NCI-H345 treated with DMSO at 0.1 percent for 48 hours (cell line): ENCODE results near the gene CCDC85B.
A peak's percentile ranks its signal among the peaks of the same experiment; 100 is the strongest.

ENCODE experiments used
- DNase-seq: peaks from one replicate; lab custom pipeline; 2025; ENCODE audit not compliant: unreplicated experiment; lab: John Stamatoyannopoulos, UW

The CCDC85B gene

DNA sequence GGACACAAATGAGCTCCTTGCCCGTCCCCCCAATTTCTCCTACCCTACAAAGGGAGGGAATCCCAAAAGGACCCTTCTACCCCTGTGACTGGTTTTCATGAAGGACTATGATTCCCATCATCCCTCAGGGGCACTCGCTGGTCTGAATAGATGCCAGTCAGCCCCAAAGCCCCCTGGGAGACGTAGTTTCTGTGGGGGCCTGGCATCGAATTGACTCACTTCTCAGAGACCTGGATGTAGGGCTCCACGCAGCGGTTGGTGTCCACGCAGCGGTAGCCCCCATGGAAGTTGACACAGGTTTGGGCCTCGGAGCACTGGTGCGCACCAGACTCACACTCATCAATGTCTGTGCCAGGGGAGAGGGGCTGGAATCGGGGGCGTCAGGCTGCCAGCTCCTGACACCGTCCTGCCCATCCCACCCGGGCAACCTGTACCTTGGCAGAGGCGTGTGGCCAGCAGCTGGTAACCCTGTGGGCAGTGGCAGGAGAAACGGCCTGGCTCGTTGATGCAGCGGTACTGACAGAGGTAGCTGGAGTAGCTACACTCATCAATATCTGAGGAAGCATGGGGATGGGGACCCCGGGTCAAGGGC is 22.3 kb upstream of the CCDC85B start:
- DNase-seq: peak; percentile 7

DNA sequence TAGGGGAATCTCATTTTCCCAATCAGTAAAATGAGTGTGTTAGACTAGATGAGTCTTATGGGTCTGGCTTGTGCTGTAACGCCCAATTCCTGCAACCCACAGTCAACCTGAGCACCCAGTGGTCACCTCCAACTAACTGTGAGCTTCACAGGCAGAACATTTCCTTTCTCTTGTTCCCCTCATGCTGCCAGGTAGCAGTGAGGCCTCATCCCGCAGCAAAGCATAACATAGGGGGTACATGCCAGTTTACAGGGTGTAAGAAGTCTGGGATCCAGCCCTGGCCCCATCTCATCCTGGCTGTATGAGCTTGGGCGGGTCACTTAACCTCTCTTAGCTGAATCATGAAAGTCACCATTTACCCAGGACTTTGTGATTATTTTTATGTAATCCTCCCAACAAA is 21.6 kb upstream of the CCDC85B start:
- no peak for DNase-seq

- DNase-seq: no peak
Measured at GRCh38 chr11:65869643-65870306, 20.7 kb upstream of the CCDC85B start.

- no peak for DNase-seq
Measured at GRCh38 chr11:65870307-65870658, 20.2 kb upstream of the CCDC85B start.

DNA sequence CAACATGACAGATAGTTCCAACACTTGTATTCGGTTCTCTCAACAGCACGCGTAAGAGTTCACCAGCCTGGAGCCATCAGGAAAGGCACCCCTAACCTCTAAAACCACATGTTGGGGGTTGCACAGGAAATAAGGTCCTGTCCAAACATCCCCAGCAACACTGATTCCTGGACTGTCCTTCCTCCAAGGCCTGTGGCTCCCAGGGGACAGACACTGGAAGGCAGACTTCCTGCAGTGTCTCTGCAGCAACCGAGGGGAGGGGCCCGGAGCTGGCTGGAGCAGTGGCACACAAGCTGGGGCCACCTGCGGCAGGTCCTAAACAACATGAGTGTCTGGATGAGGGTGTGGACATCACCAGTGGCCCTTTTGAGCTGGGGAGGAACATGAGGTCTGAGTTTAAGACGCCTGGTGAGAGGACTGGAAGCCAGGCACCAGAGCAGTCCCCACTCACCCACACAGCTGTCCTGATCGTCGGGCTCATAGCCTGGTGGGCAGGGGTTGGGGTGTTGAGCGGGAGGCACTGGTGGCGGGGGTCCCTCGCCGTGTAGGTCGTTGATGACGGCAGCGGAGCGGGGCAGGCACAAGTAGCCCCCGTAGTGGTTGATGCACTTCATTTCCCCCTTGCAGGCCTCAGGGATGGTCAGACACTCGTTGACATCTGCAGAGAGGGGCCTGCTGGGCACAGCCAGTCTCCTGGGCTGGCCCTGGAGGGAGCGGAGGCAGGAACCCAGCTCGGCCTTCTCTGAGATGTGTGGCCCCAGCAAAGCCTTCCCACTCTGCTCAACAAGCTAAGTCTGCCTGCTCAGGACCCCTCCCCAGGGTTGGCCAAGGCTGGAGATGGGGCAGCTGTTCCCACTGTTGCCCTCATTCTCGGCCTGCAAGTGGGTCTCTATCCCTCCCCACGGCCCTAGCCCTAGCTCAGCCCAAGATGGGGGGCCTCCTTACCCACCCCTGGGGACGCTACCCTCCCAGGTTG is 19.5 kb upstream of the CCDC85B start:
- peak; percentile 14 for DNase-seq

GRCh38 chr11:65871811-65872548 is 18.5 kb upstream of the CCDC85B start:
- no peak for DNase-seq

DNA sequence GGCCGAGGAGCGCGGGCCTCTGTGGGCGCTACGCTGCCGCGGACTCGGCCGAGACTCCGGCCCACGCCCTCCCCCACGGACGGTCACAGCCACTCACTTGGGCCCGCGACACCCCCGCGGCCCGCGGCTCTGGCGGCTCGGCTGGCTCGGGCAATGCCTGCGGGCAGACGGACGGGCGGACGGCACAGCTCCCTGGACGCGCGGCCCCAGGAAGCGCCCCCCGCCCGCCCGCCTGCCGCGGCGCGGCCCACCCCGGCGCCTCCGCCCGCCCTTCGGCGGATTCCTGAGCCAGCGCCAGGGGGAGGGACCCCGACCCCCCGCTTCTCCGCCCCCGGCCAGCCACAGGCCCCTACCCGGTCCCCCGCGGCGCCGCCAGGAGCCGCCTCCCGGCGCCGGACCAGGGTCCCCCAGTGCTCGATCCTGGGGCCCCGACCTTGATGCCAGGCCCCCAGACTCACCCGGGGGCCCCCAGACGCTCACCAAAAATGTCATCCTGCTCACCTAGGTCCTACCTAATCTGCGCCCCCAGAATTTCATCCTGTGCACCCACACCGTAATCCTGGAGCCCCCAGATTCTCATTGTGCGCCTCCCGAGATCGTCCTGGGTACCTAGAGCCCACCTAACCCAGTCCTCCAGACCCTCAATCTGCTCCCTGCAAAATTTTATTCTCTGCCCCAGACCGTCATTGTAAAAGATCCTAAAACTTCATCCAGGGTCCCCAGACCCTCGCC is 17.7 kb upstream of the CCDC85B start, which contains the start of gene EFEMP2:
Gene EFEMP2, minus strand, starts transcription at position 215 of the 732 bp plus-strand sequence. CDS start 446 bp downstream, outside the sequence.
- DNase-seq: no peak

DNA sequence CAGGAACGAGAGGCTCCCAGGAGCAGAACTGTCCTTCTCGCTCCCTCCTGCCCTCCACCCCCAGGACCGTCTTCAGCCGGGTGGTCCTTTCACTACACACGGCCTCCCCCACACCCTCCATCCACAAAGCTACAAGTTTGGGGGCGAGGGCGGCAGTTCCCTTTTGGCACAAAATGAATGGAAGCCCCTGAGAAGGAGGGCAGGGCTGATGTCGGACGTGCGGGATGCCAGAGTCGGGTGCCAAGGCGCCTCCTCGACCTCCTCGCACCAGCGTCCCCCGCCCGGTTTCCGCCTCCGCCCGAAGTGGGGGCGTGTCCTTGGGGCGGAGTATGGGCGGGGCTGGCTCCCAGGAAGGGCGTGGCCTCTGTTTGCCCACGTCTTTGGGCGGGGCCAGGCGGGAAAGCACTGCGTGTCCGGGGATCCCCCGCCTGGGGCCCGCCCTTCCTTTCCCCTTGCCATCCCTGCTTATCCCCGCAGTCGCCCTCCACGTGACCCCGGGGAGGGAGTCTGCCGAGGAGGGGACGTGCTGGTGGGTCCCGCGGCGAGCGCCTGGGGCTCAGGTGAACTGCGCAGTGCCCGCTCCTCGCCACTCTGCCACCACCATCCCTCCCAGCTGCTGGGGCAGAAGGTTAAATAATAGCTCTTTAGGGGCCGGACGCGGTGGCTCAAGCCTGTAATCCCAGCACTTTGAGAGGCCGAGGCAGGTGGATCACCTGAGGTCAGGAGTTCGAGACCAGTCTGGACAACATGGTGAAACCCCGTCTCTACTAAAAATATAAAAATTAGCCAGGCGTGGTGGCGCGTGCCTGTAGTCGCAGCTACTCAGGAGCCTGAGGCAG is 16.9 kb upstream of the CCDC85B start:
- peak; percentile 82 for DNase-seq

- no peak for DNase-seq
Measured at GRCh38 chr11:65879617-65880016, 10.9 kb upstream of the CCDC85B start, which contains the start of gene CTSW. TSS of gene CTSW (plus strand) at chr11:65879837. CDS start at chr11:65879855, 18 bp downstream.

DNA sequence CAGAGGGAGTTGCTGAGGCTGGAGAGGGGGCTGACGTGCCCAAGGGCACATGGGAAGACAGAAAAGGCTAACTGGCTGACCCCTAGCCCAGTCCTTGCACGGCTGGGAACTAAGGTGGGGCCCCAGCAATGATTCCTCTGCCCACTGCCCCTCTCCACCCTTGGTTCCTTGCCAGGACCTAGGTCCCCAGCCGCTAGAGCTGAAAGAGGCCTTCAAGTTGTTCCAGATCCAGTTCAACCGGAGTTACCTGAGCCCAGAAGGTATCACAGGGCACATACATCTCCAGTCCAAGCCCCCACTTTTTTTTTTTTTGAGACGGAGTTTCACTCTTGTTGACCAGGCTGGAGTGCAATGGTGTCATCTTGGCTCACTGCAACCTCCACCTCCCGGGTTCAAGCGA is 10.4 kb upstream of the CCDC85B start:
- no peak for DNase-seq

DNA sequence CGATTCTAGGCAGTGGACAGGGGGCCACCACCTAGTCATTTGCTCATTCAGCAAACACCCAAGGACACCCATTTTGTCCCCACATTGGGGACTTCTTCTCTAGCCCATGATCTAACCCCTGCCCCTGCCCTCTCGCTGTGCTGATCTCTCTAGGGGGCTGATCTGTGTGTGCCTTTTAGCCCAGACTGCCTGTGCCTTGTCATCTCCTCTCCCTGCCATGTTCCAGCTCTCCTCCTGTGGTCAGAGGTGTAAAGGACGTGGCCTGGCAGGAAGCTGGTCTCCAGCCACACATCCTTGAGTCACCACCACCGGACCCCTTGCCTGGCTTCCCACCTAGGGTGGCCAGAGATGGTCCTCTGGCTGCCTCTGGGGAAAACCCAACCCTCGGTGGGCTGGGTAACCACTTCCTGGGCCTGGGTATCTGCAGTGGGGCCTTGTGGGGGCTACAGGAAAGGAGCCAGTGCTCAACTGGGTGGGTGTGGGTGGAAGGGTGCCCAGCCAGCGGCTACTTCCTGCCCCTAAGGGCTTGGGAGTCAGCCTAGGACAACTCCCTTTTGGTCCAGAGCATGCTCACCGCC is 9.5 kb upstream of the CCDC85B start:
- DNase-seq: no peak

GRCh38 chr11:65882120-65883057 is 8.1 kb upstream of the CCDC85B start:
- DNase-seq: no peak

- no peak for DNase-seq
Measured at GRCh38 chr11:65883058-65883761, 7.3 kb upstream of the CCDC85B start.

DNA sequence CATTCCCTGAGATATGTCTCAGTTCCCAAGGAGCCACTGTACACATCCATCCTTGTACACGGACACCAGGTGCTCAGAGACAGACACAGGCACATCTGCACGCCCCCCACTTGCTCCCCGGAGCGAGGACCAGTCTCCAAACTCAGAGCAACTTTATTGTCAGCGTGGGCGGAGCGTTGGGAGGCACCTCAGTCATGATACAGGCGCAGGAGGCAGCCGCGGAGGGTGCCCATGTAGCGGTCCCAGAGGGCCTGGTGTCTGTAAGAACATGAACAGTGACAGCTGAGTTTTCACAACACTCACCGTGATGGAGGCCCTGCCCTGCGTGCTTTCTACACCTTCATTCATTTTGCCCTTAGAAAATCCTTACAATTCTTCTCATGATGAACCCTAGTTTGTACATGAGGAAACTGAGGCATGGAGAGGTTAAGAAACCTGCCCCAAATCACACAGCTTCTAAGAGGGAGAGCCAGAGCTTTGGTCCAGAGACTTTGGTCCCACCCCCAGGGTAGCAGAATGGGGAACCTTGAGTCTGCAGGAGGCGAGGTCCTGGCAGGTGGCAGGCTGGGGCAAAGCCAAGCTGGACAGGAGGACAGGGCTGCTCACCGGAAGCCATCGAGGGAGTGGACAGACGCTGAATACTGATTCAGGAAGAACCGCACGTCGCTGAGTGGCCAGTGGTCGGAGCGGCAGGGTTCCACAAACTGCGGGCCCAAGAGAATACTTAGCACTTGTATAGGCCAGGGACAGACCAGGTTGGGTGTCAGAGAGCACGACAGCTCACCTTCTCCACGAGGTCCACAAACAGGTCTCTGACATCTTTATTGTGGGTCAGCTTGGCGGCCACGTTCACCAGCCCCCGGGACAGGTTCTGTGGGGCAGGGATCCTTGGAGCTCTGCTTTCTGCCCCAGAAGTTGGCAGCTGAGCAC is 6.4 kb upstream of the CCDC85B start:
- no peak for DNase-seq

GRCh38 chr11:65884716-65885092 is 5.8 kb upstream of the CCDC85B start:
- peak; percentile 51 for DNase-seq

DNA sequence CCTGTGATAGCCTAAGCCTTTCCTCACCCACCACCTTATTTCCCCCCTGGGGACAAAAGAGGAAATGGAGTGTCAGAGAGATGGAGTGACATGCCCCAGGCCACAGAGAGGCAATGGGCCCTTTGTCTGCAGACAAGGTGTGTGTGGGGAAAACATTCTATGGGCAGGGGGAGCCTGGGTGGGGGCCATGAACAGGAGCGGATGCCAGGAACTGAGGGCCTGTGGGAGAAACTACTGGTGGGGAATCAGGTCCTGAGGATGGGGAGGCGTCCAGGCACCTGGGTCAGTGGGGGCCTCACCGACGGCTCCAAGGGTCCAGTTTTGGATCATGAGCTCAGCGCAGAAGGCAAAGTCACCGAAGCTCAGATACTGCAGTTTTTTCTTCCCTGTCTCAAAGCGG is 5.2 kb upstream of the CCDC85B start:
- DNase-seq: no peak
